HepG2 (cell line): ENCODE results near the gene MYCBP2. TPM values are rescaled to one million over a fixed set of nuclear protein-coding genes. Genes with fewer than 3 reads are reported as not detected.

Source experiments
- AFF4 ChIP-seq: sonication (generic); formaldehyde crosslinking; IDR thresholded peaks from 2 replicates; pipeline ENCODE4 v1.4.0; 2020; ENCODE audit warnings: missing genetic modification reagents
- AKNA ChIP-seq: sonication (generic); formaldehyde crosslinking; IDR thresholded peaks from 2 replicates; pipeline ENCODE4 v1.4.0; 2020; ENCODE audit warnings: missing genetic modification reagents, borderline replicate concordance
- ARNTL ChIP-seq: sonication (generic); formaldehyde crosslinking; IDR thresholded peaks from 2 replicates; pipeline ENCODE4 v1.4.0; 2020; ENCODE audit warnings: mild to moderate bottlenecking, missing genetic modification reagents
- BRCA1 ChIP-seq: sonication (generic); formaldehyde crosslinking; IDR thresholded peaks from 2 replicates; pipeline ENCODE4 v1.4.0; 2020; ENCODE audit warnings: missing genetic modification reagents
- CBX2 ChIP-seq, 2 experiments: fragments of 200-600 bp in 1 of 2; sonication (generic); formaldehyde crosslinking in 1 of 2; IDR thresholded peaks; 2 replicates each; pipeline versions ENCODE4 v1.7.0 to v1.8.1; 2018 to 2022; ENCODE audit warnings: low read depth in 2 of 2, low read length in 1 of 2, mild to moderate bottlenecking in 1 of 2, missing genetic modification reagents in 1 of 2
- CCAR2 ChIP-seq: fragments of 200-400 bp; formaldehyde crosslinking; optimal IDR thresholded peaks from 2 replicates; pipeline ENCODE3; 2018; ENCODE audit warnings: low read depth, mild to moderate bottlenecking, low read length, moderate library complexity
- CSRNP2 ChIP-seq: sonication (generic); formaldehyde crosslinking; conservative IDR thresholded peaks from 2 replicates; pipeline ENCODE4 v1.8.0; 2022; ENCODE audit warnings: low read depth, missing genetic modification reagents
- ELF4 ChIP-seq: sonication (generic); formaldehyde crosslinking; IDR thresholded peaks from 2 replicates; pipeline ENCODE4 v1.5.0; 2020; ENCODE audit warnings: missing genetic modification reagents, mild to moderate bottlenecking, moderate library complexity, borderline replicate concordance
- IKZF1 ChIP-seq: fragments of 450-650 bp; IDR thresholded peaks from 2 replicates; pipeline ENCODE4 v1.7.1; 2016
- KLF16 ChIP-seq, 2 experiments: sonication (generic) in 1 of 2; formaldehyde crosslinking in 1 of 2; IDR thresholded peaks; 2 replicates each; pipeline versions ENCODE4 v1.6.1 to v1.8.0; 2016 to 2023; ENCODE audit warnings: missing genetic modification reagents in 2 of 2, missing compliant biosample characterization in 1 of 2
- MTA1 ChIP-seq: sonication (generic); formaldehyde crosslinking; IDR thresholded peaks from 2 replicates; pipeline ENCODE4 v1.4.0; 2020; ENCODE audit warnings: missing genetic modification reagents, mild to moderate bottlenecking, borderline replicate concordance
- NCOA5 ChIP-seq: sonication (generic); formaldehyde crosslinking; IDR thresholded peaks from 2 replicates; pipeline ENCODE4 v1.4.0; 2020; ENCODE audit warnings: missing genetic modification reagents
- PBX3 ChIP-seq: sonication (generic); formaldehyde crosslinking; IDR thresholded peaks from 2 replicates; pipeline ENCODE4 v1.8.1; 2023; ENCODE audit warnings: missing genetic modification reagents, inconsistent platforms, borderline replicate concordance
- PHF21A ChIP-seq: sonication (generic); formaldehyde crosslinking; IDR thresholded peaks from 2 replicates; pipeline ENCODE4 v1.5.0; 2020; ENCODE audit warnings: mild to moderate bottlenecking, missing genetic modification reagents
- SIX1 ChIP-seq: sonication (generic); formaldehyde crosslinking; IDR thresholded peaks from 2 replicates; pipeline ENCODE4 v1.4.0; 2020; ENCODE audit warnings: missing genetic modification reagents, borderline replicate concordance
- ZNF616 ChIP-seq: sonication (generic); formaldehyde crosslinking; IDR thresholded peaks from 2 replicates; pipeline ENCODE4 v1.5.0; 2020; ENCODE audit warnings: low read depth, mild to moderate bottlenecking, missing genetic modification reagents
- ZNF720 ChIP-seq: sonication (generic); formaldehyde crosslinking; IDR thresholded peaks from 2 replicates; pipeline ENCODE4 v1.4.0; 2020; ENCODE audit warnings: missing genetic modification reagents
- polyA plus RNA-seq, 8 experiments: library from polyadenylated mRNA; depleted of rRNA in 3 of 8; stranded (reverse) in 7 of 8; unstranded in 1 of 8; fragments of >200 nt; fragmentation: Illumina TruSeq in 4 of 8; extraction: Trizol in 4 of 8; gene quantifications; 2 replicates each; pipeline versions ENCODE4 v1.2.1 to v1.2.3, GENCODE V29; 2011 to 2016; ENCODE audit warnings: low read depth in 4 of 8, missing spikeins in 1 of 8, mixed read lengths in 1 of 8; ENCODE audit not compliant: insufficient read depth in 1 of 8
- total RNA-seq, 5 experiments: library from RNA; depleted of rRNA; stranded (reverse); fragments of >200 nt; fragmentation: Illumina TruSeq; extraction: Trizol; gene quantifications; 2 replicates each; pipeline ENCODE4 v1.2.3, GENCODE V29; 2016; ENCODE audit warnings: low read depth in 1 of 5

The MYCBP2 gene
- total and polyA plus RNA-seq, 2 of the 13 experiments (the other 11 are each of a cell fraction or from before 2014, with no cell fraction given) = 16.3 to 35.3 TPM

GRCh38 chr13:77329133-77329910 is 2.4 kb upstream of the MYCBP2 start (continued):
- TF ChIP-seq CSRNP2 (no peak), KLF16 (CRISPR knock-in tag; IDR thresholded peaks at IDR 0.05) (0 out of 4 replicates have a peak, but pooled peaks of 1 of the 2 experiments have one; percentile 33), IKZF1 (no peak), AFF4 (CRISPR knock-in tag) (no peak), SIX1 (CRISPR knock-in tag) (no peak), NCOA5 (no peak), CCAR2 (no peak), PHF21A (peak; percentile 83), PBX3 (CRISPR knock-in tag) (no peak), AKNA (no peak; the same call in 1 of the 2 replicates), ZNF720 (CRISPR knock-in tag) (no peak), ELF4 (CRISPR knock-in tag) (0 out of 2 replicates have a peak, but pooled peaks have one; percentile 53), BRCA1 (no peak), ZNF616 (CRISPR knock-in tag) (no peak), MTA1 (CRISPR knock-in tag) (no peak), CBX2 (IDR thresholded peaks at IDR 0.05; ENCODE audit: low read depth, low read length) (no peak), CBX2 (CRISPR knock-in tag; IDR thresholded peaks at IDR 0.05; ENCODE audit: low read depth) (no peak), ARNTL (CRISPR knock-in tag) (no peak)
